Right ventricle myocardium superior (tissue), 1 donor: Measurements from ENCODE around the gene WDR53. TPM values are rescaled to one million over a fixed set of nuclear protein-coding genes. Genes with fewer than 3 reads are reported as not detected.
"Not testable (repeated sequence)": the region's sequence is repeated elsewhere in the genome, so short reads cannot be mapped to it uniquely, and the experiment has no call there.

Experiments
- ATAC-seq: fragments of 200-7000 bp; cut with Tn5 transposase; one replicate; pipeline ENCODE4 v1.9.1; 2020; ENCODE audit warnings: mild to moderate bottlenecking; ENCODE audit not compliant: poor library complexity
- DNase-seq: peaks from one replicate; pipeline ENCODE4 v3.0.0-alpha.2; 2020
- intact Hi-C: fragments of 100-400 bp; cut with DNase I; formaldehyde crosslinking; loops from one replicate; pipeline ENCODE4 v1.11.2; 2022
- total RNA-seq: library from RNA; stranded (reverse); fragmentation: NEBNext Ultra II Directional; extraction: Animal tissue kit (Norgen Biotek cat#: 25700); gene quantifications from one replicate; pipeline ENCODE4 v1.2.1, GENCODE V29; 2021
- donor health status: DM: no; HTN: yes; CAD: no; lungs with severe emphysema.

WDR53 gene
- total RNA-seq, 1 donor from 2014 or later = 7.9 TPM

DNA sequence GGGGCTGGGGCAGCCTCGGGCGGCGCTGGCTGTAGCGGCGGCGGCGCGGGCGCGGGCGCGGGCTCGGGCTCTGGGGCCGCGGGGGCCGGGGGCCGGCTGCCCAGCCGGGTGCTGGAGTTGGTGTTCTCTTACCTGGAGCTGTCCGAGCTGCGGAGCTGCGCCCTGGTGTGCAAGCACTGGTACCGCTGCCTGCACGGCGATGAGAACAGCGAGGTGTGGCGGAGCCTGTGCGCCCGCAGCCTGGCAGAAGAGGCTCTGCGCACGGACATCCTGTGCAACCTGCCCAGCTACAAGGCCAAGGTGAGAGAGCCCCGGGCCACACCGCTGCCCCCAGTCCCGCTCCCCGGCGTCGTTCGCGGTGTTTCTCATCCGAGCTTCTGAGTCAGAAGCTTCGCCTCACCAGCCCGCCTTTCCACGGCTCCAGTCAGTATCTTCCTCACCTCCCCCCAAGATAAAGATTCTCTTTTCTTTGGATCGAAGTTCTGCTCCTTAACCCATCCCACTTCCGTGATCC, 706 bp upstream of the WDR53 start:
- DNase-seq (peak; percentile 56), ATAC-seq (no peak)
- intact Hi-C loops = no loop called here

- intact Hi-C loops = no loop called here
- DNase-seq (no peak), ATAC-seq (no peak)
Measured at GRCh38 chr3:196563721-196564225, 4.6 kb downstream of the WDR53 start.

DNA sequence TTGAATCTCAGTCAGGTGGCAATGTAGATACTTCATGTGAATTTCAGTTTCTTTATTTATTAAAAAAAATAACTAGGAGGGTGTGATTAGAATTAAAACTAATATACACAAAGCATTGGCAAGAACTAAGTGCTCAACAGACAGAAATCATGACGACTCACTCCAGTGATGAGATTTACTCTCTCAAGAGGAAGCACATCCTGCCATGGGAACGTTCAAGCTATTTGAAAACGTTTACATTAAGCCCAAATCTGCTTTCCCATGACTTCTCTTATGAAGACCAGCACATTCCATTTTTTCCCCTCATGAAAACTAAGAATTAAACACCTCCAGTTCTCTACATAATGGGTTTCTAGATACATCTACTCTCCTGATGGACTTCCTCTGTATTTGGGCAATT, 8.5 kb downstream of the WDR53 start:
- DNase-seq = no peak
- ATAC-seq = no peak
- intact Hi-C loops = no loop called here

DNA sequence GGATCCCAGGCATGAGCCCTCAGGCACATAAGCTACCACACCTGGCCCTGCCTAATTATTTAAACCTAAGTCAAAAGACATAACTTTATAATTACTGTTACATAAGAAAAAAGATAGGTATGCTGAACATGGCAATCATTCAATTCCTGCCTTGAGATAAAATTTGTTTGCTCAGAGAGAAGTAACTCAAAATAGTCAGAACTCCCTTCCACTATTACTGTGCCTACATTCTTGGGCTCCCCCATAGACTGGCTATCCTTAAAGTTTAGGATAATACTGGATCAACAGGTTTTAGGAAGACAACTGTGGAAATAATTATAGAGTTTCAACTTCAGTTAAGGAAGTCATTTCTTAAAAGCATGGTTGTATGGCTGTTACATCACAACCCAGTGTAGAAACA, 9.9 kb downstream of the WDR53 start:
- ATAC-seq (no peak), DNase-seq (no peak)
- intact Hi-C loops = no loop called here

DNA sequence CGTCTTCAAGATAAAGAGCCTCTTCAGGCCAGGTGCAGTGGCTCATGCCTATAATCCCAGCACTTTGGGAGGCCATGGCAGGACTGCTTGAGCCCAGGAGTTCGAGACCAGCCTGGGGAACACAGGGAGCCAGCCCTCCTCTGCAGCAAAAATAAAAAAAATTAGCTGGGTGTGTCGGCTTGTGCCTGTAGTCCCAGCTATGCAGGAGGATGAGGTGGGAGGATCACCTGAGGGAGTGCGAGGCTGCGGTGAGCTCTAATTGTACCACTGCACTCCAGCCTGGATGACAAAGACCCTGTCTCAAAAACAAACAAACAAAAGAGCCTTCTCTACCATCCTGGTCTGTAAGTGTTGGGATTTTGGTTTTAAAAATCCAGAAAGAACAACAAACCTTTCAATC, 11.1 kb downstream of the WDR53 start:
- no peak for ATAC-seq
- DNase-seq = no peak
- intact Hi-C loops = no loop called here

DNA sequence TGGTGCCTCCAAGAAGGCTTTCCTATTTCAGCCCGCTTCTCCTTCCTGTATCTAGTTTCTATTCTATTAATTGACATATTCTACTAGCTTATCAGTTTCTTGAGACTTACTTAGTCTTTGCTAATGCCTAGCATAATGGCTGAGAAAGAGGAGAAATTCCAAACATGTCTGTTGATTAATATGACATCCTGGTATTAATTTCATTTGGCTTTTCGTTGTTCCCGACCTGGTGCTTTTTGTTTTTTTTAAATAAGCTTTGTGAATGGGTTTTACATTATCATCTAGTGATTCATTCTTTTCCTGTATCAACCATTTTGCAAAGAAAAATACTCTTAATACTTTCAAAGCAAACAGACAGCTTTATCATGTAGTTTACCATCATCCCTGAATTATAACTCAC, 13.1 kb downstream of the WDR53 start:
- ATAC-seq = no peak
- intact Hi-C loops = no loop called here
- no peak for DNase-seq

- ATAC-seq = no peak
- intact Hi-C loops = no loop called here
- no peak for DNase-seq
Measured at GRCh38 chr3:196554205-196554604, 14.1 kb downstream of the WDR53 start.

DNA sequence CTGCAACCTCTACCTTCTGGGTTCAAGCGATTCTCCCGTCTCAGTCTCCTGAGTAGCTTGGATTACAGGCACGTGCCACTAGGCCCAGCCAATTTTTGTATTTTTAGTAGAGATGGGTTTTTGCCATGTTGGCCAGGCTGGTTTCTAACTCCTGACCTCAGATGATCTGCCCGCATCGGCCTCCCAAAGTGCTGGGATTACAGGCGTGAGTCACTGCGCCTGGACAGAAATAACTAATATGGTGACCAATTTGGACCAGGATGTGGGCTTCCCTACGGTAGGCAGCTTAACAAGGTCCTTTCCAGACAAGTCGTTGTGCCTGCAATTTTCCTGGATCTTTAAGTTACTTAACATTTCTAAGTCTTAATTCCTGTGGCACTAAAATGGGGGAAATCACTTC, 14.8 kb downstream of the WDR53 start:
- ATAC-seq (no peak), DNase-seq (no peak)
- intact Hi-C loops = no loop called here

DNA sequence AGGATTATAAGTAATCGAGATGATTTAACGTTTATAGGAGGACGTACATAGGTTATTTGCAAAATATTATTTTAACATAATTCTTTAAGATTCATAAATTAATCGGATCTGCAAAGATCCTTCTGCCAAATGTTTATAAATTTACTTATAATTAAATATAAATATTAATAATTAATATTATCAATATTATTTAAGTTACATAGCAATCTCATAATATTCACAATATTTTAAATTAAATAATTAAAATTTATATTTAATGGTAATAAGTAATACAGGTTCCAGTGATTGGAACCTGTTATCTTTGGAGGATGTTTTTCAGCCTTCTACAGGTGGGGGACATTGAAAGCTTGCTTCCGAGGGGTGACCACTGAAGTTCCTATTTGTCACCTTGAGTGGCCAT, 16.1 kb downstream of the WDR53 start:
- intact Hi-C loops = no loop called here
- ATAC-seq = no peak

GRCh38 chr3:196550172-196550571, 18.2 kb downstream of the WDR53 start:
- DNase-seq, intact Hi-C loops, ATAC-seq: not testable (repeated sequence)

More for the DNA sequence above, 16.1 kb downstream of the WDR53 start:
- no peak for DNase-seq

- intact Hi-C loops = loop anchor here (10.0 kb wide), 1 partner anchor 135 kb away; no protein-coding TSS in a partner anchor
Measured at GRCh38 chr3:196549312-196549711, 19.0 kb downstream of the WDR53 start.

GRCh38 chr3:196547067-196547466, 21.3 kb downstream of the WDR53 start:
- intact Hi-C loops = loop anchor here (10.0 kb wide), 1 partner anchor 138 kb away; no protein-coding TSS in a partner anchor
- DNase-seq = no peak
- no peak for ATAC-seq

More at GRCh38 chr3:196549312-196549711, 19.0 kb downstream of the WDR53 start:
- not testable (repeated sequence) for DNase-seq, ATAC-seq

DNA sequence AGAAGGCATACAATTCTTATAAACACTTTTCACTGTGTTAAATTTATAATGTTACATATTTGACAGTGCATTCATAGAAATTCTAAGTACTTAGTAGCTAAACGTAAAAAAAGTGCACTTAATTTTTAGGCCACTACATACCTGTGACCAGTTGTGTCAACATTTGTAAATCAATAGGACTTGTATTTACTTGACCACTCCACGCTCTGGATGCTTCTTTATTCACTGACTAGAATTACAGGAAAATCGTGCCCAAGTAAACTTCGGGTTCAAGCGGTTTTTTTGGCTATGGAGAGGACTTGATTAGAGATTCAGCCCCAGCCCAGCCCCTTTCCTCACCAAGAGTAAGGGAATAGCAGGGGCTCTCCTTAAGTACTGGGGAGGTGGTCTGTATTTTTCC, 21.8 kb downstream of the WDR53 start:
- DNase-seq (no peak), ATAC-seq (no peak)
- intact Hi-C loops = loop anchor here (10.0 kb wide), 1 partner anchor 138 kb away; no protein-coding TSS in a partner anchor

DNA sequence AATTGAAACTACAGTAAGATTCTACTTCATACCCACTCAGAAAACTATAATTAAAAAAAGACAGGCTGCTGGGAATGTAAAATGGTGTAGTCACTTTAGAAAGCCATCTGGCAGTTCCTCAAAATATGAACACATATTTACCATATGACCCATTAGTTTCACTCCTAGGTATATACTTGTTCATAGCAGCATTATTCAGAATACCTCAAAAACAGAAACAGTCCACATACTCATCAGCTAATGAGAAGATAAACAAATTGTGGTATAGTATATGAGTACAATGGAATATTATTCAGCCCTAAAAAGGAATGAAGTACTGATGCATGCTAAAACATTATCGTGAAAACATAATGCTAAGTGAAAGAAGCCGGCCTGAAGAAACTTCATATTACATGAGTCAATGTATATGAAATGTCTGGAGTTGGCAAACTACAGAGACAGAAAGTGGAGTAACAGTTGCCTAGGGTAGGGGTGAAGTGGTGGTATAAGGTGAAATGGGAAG, 23.8 kb downstream of the WDR53 start:
- ATAC-seq (no peak), DNase-seq (no peak)
- intact Hi-C loops = loop anchor here (10.0 kb wide), 1 partner anchor 140 kb away; no protein-coding TSS in a partner anchor

- ATAC-seq (no peak), DNase-seq (no peak)
- intact Hi-C loops = loop anchor here (10.0 kb wide), 1 partner anchor 143 kb away; no protein-coding TSS in a partner anchor
Measured at GRCh38 chr3:196541684-196542445, 26.5 kb downstream of the WDR53 start.

- DNase-seq (no peak), ATAC-seq (no peak)
- intact Hi-C loops = no loop called here
Measured at GRCh38 chr3:196537319-196537984, 30.9 kb downstream of the WDR53 start.

GRCh38 chr3:196533260-196533681, 35.1 kb downstream of the WDR53 start:
- intact Hi-C loops = no loop called here
- ATAC-seq = no peak
- no peak for DNase-seq

- no peak for ATAC-seq
- no peak for DNase-seq
- intact Hi-C loops = no loop called here
Measured at GRCh38 chr3:196531418-196531817, 36.9 kb downstream of the WDR53 start.

GRCh38 chr3:196528639-196529233, 39.6 kb downstream of the WDR53 start:
- intact Hi-C loops = no loop called here
- ATAC-seq = peak; percentile 99
- DNase-seq = peak; percentile 90
